Body of pancreas (tissue), 4 donors: ENCODE results near the gene EGLN1.

ENCODE experiments used
- POLR2A ChIP-seq, 3 donors: fragments of 450-650 bp; IDR thresholded peaks; one replicate each; pipeline ENCODE4 v1.6.1; 2016; ENCODE audit warnings: antibody characterized with exemption in 3 of 3, mild to moderate bottlenecking in 2 of 3
- TF ChIP-seq, protein P1 (sequence below), 7 experiments: fragments of 450-650 bp in 4 of 7; fragments of 200-600 bp in 3 of 7; sonication (generic) in 3 of 7; IDR thresholded peaks; one replicate each; pipeline ENCODE4 v1.5.1; 2016 to 2019; ENCODE audit warnings: antibody characterized with exemption in 7 of 7

DNA sequence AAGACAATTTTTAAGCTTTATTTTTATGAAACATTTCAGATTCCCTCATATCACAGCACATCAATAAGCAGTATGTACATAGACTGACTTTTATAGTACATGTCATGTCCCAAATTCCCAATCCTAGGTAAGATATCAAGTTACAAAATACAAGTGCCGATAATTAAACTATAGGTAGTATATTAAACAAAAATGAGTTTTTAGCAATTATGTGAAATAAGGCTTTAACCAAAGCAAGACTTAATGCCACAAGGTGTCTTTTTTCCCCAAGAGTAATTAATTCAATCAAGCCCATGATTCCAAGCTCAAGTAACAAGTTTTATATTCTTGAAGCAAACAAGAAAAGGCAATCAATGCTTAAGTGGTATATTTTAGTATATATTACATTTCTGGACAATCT is 89.3 kb downstream of the EGLN1 start:
- TF ChIP-seq, protein P1, sequence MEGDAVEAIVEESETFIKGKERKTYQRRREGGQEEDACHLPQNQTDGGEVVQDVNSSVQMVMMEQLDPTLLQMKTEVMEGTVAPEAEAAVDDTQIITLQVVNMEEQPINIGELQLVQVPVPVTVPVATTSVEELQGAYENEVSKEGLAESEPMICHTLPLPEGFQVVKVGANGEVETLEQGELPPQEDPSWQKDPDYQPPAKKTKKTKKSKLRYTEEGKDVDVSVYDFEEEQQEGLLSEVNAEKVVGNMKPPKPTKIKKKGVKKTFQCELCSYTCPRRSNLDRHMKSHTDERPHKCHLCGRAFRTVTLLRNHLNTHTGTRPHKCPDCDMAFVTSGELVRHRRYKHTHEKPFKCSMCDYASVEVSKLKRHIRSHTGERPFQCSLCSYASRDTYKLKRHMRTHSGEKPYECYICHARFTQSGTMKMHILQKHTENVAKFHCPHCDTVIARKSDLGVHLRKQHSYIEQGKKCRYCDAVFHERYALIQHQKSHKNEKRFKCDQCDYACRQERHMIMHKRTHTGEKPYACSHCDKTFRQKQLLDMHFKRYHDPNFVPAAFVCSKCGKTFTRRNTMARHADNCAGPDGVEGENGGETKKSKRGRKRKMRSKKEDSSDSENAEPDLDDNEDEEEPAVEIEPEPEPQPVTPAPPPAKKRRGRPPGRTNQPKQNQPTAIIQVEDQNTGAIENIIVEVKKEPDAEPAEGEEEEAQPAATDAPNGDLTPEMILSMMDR (IDR thresholded peaks at IDR 0.05): no peak
- no peak for TF ChIP-seq POLR2A (IDR thresholded peaks at IDR 0.05)
